Osteocyte (in vitro differentiated cells): ENCODE data around the gene PRKN. TPM values are rescaled to one million over a fixed set of nuclear protein-coding genes. Genes with fewer than 3 reads are reported as not detected.

Experiments
- DNase-seq: peaks from one replicate; pipeline ENCODE4 v3.0.0; 2021; ENCODE audit warnings: mixed read lengths; ENCODE audit not compliant: unreplicated experiment; ENCODE audit errors: extremely low spot score
- H3K27ac Mint-ChIP-seq: one replicate; pipeline ENCODE4 v1.8.0; 2021; ENCODE audit warnings: mild to moderate bottlenecking, mixed read lengths; ENCODE audit not compliant: unreplicated experiment
- H3K27me3 Mint-ChIP-seq: one replicate; pipeline ENCODE4 v1.8.0; 2021; ENCODE audit warnings: mixed read lengths; ENCODE audit not compliant: unreplicated experiment
- H3K36me3 Mint-ChIP-seq: one replicate; pipeline ENCODE4 v1.8.0; 2021; ENCODE audit warnings: mixed read lengths; ENCODE audit not compliant: unreplicated experiment
- H3K4me1 Mint-ChIP-seq: one replicate; pipeline ENCODE4 v1.8.0; 2021; ENCODE audit warnings: mixed read lengths; ENCODE audit not compliant: unreplicated experiment
- H3K4me3 Mint-ChIP-seq: one replicate; pipeline ENCODE4 v1.8.0; 2021; ENCODE audit warnings: mild to moderate bottlenecking, moderate library complexity, mixed read lengths; ENCODE audit not compliant: unreplicated experiment
- H3K9me3 Mint-ChIP-seq: one replicate; pipeline ENCODE4 v1.8.0; 2021; ENCODE audit warnings: mixed read lengths; ENCODE audit not compliant: unreplicated experiment
- total RNA-seq: library from RNA; stranded (reverse); gene quantifications from 2 replicates; pipeline ENCODE4 v1.2.1, GENCODE V29; 2021
- TF ChIP-seq, protein P1 (sequence below): fragments of 200-600 bp; sonication (generic); IDR thresholded peaks from 2 replicates; pipeline ENCODE4 v1.5.0; 2021; ENCODE audit warnings: antibody characterized with exemption, mild to moderate bottlenecking, moderate library complexity

The PRKN gene
- total RNA-seq, 1 donor from 2014 or later: 13.4 TPM

DNA sequence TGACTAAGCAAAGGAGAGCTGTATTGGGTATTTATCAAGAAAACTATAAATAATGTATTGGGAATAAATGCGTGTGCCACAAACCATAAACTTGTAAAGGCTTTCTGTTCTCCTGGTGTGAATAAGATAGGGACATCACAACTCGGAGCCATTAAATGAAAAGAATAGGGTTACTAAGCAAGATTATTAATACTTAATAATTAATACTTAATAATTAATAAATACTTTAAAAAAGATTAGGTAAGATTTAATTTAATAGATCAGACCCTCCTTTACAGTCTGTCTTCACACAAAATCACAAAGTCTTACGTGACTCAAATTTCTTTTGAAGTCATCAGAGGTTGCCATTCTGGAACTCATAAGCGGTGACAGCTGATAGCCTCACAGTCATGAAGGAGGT is 648.9 kb downstream of the PRKN start:
- Mint-ChIP-seq H3K9me3 (peaks cover 12% of the 10 kb centered on the region), H3K4me3 (no peak overlapping the region), H3K27me3 (no peaks in the 10 kb centered on the region), H3K4me1 (no peaks in the 10 kb centered on the region), H3K36me3 (peaks cover 3% of the 10 kb centered on the region), H3K27ac (no peak overlapping the region)
- DNase-seq: no peak
- TF ChIP-seq, protein P1, sequence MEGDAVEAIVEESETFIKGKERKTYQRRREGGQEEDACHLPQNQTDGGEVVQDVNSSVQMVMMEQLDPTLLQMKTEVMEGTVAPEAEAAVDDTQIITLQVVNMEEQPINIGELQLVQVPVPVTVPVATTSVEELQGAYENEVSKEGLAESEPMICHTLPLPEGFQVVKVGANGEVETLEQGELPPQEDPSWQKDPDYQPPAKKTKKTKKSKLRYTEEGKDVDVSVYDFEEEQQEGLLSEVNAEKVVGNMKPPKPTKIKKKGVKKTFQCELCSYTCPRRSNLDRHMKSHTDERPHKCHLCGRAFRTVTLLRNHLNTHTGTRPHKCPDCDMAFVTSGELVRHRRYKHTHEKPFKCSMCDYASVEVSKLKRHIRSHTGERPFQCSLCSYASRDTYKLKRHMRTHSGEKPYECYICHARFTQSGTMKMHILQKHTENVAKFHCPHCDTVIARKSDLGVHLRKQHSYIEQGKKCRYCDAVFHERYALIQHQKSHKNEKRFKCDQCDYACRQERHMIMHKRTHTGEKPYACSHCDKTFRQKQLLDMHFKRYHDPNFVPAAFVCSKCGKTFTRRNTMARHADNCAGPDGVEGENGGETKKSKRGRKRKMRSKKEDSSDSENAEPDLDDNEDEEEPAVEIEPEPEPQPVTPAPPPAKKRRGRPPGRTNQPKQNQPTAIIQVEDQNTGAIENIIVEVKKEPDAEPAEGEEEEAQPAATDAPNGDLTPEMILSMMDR: no peak

DNA sequence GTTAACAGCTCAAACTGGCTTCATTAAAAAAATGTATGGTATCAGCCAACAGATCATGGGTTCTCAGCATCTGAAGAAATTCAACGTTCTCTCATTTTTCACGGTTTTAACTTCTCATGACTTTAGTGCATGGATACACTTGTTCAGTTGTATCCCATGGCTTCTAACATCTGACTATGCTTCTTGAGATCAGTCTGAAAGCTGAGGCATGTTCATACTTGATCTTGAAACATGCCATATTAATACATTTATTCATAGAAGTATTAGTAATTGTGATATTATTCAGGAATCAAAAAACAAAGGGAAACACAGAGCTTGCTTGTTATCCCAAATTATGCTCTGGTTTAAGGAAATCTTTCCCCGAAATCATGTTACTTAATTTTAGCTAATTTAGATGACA is 649.4 kb downstream of the PRKN start:
- Mint-ChIP-seq H3K4me3 (no peak overlapping the region), H3K4me1 (no peaks in the 10 kb centered on the region), H3K27me3 (no peaks in the 10 kb centered on the region), H3K27ac (no peak overlapping the region), H3K36me3 (peaks cover 3% of the 10 kb centered on the region), H3K9me3 (peaks cover 12% of the 10 kb centered on the region)
- TF ChIP-seq, protein P1: no peak
- DNase-seq: no peak

DNA sequence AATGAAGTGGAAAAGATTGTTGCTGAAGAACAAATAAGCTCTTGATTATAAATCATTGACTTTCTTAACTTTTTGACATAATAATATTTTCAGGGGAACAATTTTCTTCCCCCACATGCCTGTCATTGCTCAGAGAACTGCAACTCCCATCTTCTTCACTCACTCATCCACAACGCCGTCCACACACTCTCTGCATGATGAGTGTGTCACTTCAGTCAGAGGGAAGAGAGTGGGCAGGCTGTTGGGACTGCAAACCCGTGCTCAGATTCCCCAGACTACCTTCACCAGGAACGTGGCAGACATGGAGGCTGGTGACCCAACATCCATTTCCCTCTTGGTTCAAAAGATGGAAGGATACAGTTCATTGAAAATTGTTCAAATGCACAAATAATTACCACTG is 650.8 kb downstream of the PRKN start:
- peaks cover 3% of the 10 kb centered on the region for H3K36me3 Mint-ChIP-seq
- no peaks in the 10 kb centered on the region for H3K27me3 Mint-ChIP-seq
- H3K9me3 Mint-ChIP-seq: peaks cover 5% of the 10 kb centered on the region
- no peak overlapping the region for H3K4me3 Mint-ChIP-seq
- no peak for DNase-seq
- no peaks in the 10 kb centered on the region for H3K4me1 Mint-ChIP-seq
- no peak overlapping the region for H3K27ac Mint-ChIP-seq
- TF ChIP-seq, protein P1: no peak

DNA sequence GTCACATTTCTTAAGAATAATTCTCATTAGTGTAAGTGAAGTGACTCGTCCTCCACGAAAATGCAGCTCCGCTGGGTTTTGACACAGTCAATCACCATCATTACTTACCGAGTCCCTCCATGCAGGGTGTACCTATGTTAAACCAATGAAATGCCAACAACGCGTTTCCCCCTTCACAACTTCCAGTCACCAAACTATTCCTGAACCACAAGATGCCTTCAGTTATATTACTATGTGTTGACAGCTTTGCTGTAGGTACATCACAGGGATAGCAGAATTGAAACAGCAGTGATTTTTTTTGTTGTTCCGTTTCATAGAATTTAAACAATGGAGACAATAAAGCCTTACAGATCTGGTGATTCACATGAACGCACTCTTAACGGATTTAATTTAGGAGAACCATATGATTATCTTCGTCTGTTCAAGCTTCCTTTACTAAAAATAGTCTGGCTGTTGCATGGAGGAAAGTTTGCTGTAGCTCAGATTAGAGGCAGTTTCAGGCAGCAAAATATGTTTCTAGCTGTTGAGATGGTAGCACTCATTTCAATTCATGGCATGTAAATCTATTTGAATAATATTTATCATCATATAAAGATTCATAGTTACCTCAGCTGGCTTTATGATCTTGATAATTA is 652.8 kb downstream of the PRKN start:
- Mint-ChIP-seq H3K27ac (no peak overlapping the region), H3K27me3 (no peaks in the 10 kb centered on the region), H3K4me3 (no peak overlapping the region), H3K36me3 (no peaks in the 10 kb centered on the region), H3K9me3 (peaks cover 4% of the 10 kb centered on the region), H3K4me1 (no peaks in the 10 kb centered on the region)
- TF ChIP-seq, protein P1: no peak
- no peak for DNase-seq

DNA sequence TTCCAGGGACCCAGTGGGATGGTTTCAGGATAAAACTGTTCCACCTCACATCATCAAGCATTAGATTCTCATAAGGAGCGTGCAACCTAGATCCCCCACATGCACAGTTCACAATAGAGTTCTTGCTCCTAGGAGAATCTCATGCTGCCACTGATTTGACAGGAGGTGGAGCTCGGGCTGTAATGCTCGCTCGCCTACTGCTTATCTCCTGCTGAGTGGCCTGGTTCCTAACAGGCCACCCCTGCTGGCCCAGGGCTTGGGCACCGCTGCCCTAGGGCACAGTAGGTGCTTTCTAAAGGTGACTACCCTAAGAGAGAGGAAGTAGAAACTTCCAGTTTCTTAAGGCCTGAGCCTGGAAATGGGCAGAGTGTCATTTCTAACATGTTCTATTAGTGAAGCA is 656.9 kb downstream of the PRKN start:
- Mint-ChIP-seq H3K9me3 (peaks cover 18% of the 10 kb centered on the region), H3K27me3 (no peaks in the 10 kb centered on the region), H3K4me1 (no peaks in the 10 kb centered on the region), H3K27ac (no peak overlapping the region), H3K36me3 (peaks cover 3% of the 10 kb centered on the region), H3K4me3 (no peak overlapping the region)
- TF ChIP-seq, protein P1: no peak
- DNase-seq: no peak
